Panc1 (cell line): ENCODE results near the gene ACIN1. TPM values are rescaled to one million over a fixed set of nuclear protein-coding genes. Genes with fewer than 3 reads are reported as not detected.

ENCODE experiments used
- ATAC-seq: fragments of 200-7000 bp; cut with Tn5 transposase; 2 replicates; pipeline ENCODE4 v1.9.1; 2020; ENCODE audit warnings: mild to moderate bottlenecking, moderate library complexity
- BruUV-seq: library from RNA; stranded (reverse); fragments of 400-500 nt; replicated peaks from 2 replicates; lab custom pipeline; 2021; lab: Mats Ljungman, UMichigan
- CTCF ChIA-PET: fragments of 300-600 bp; sonication (Branson Sonifier 250); formaldehyde crosslinking; loops from one replicate; lab custom pipeline; 2022; ENCODE audit warnings: antibody characterized with exemption; lab: Charles Lee
- POLR2A ChIA-PET: fragments of 300-600 bp; sonication (Branson Sonifier 250); formaldehyde crosslinking; loops from one replicate; lab custom pipeline; 2022; ENCODE audit warnings: antibody characterized with exemption; lab: Charles Lee
- DNase-seq: peaks from one replicate; pipeline ENCODE4 v3.0.0-alpha.2; 2010; ENCODE audit warnings: low read depth, low spot score
- H3K27ac ChIP-seq: 2 replicates; pipeline ENCODE4 v1.5.1; 2011; ENCODE audit warnings: mild to moderate bottlenecking, low read length, inconsistent platforms
- H3K27me3 ChIP-seq: fragments of 200-500 bp; sonication (Bioruptor generic); 2 replicates; pipeline ENCODE4 v1.6.0; 2014; ENCODE audit warnings: low read length, inconsistent platforms; ENCODE audit not compliant: control insufficient read depth, insufficient read depth
- H3K36me3 ChIP-seq: fragments of 200-500 bp; sonication (Bioruptor generic); 2 replicates; pipeline ENCODE4 v1.5.1; 2014; ENCODE audit warnings: inconsistent platforms, mild to moderate bottlenecking, low read length, moderate library complexity; ENCODE audit not compliant: control insufficient read depth, insufficient read depth
- H3K4me1 ChIP-seq: 2 replicates; pipeline ENCODE4 v1.5.1; 2011; ENCODE audit warnings: inconsistent platforms, mild to moderate bottlenecking, low read length, moderate library complexity; ENCODE audit not compliant: control insufficient read depth, insufficient read depth
- H3K4me3 ChIP-seq, 2 experiments: 2 replicates each; pipeline ENCODE4 v1.5.1; 2011 to 2012; ENCODE audit warnings: low read depth in 2 of 2, low read length in 2 of 2, mild to moderate bottlenecking in 2 of 2, inconsistent platforms in 1 of 2, moderate library complexity in 1 of 2
- H3K9me3 ChIP-seq: fragments of 200-500 bp; sonication (Bioruptor generic); 2 replicates; pipeline ENCODE4 v1.5.1; 2014; ENCODE audit warnings: low read depth, mild to moderate bottlenecking, inconsistent platforms, low read length, moderate library complexity; ENCODE audit not compliant: control insufficient read depth, insufficient read depth
- POLR2AphosphoS5 ChIP-seq: IDR thresholded peaks from 2 replicates; pipeline ENCODE4 v1.6.1; 2012; ENCODE audit warnings: mild to moderate bottlenecking, low read depth, low read length, moderate library complexity
- SIN3A ChIP-seq: IDR thresholded peaks from 2 replicates; pipeline ENCODE4 v1.6.1; 2012; ENCODE audit warnings: low read depth, mild to moderate bottlenecking, low read length, moderate library complexity, borderline replicate concordance; ENCODE audit not compliant: insufficient read depth
- TCF7L2 ChIP-seq: IDR thresholded peaks from 2 replicates; pipeline ENCODE4 v1.6.1; 2011; ENCODE audit warnings: mild to moderate bottlenecking, low read depth, low read length, inconsistent platforms
- in situ Hi-C: cut with HindIII; loops from 2 replicates; pipeline ENCODE4 v1.10.0; 2016; ENCODE audit warnings: low sequenced_read_pairs, low pct_unique_long_range_greater_than_20kb
- intact Hi-C: fragments of 100-400 bp; cut with micrococcal nuclease; formaldehyde crosslinking; loops from one replicate; pipeline ENCODE4 v1.10.0; 2022; ENCODE audit not compliant: unreplicated experiment
- total RNA-seq: library from RNA; stranded (reverse); gene quantifications from one replicate; pipeline ENCODE4 v1.2.1, GENCODE V29; 2021; ENCODE audit not compliant: unreplicated experiment
- TF ChIP-seq, protein P1 (sequence below), 2 experiments: IDR thresholded peaks; 2 replicates each; pipeline ENCODE4 v1.6.1; 2011 to 2012; ENCODE audit warnings: low read depth in 2 of 2, control low read depth in 1 of 2, low read length in 1 of 2, mild to moderate bottlenecking in 1 of 2, moderate library complexity in 1 of 2; ENCODE audit not compliant: insufficient read depth in 1 of 2
- TF ChIP-seq, protein P2 (sequence below): fragments of 450-650 bp; IDR thresholded peaks from 2 replicates; pipeline ENCODE4 v1.5.1; 2017; ENCODE audit warnings: mild to moderate bottlenecking

Gene ACIN1
- total RNA-seq, 1 experiment from 2014 or later: 162 TPM

GRCh38 chr14:23131482-23131881 lies 36.5 kb upstream of the ACIN1 start:
- no TSS peak for BruUV-seq
- TF ChIP-seq, protein P1, sequence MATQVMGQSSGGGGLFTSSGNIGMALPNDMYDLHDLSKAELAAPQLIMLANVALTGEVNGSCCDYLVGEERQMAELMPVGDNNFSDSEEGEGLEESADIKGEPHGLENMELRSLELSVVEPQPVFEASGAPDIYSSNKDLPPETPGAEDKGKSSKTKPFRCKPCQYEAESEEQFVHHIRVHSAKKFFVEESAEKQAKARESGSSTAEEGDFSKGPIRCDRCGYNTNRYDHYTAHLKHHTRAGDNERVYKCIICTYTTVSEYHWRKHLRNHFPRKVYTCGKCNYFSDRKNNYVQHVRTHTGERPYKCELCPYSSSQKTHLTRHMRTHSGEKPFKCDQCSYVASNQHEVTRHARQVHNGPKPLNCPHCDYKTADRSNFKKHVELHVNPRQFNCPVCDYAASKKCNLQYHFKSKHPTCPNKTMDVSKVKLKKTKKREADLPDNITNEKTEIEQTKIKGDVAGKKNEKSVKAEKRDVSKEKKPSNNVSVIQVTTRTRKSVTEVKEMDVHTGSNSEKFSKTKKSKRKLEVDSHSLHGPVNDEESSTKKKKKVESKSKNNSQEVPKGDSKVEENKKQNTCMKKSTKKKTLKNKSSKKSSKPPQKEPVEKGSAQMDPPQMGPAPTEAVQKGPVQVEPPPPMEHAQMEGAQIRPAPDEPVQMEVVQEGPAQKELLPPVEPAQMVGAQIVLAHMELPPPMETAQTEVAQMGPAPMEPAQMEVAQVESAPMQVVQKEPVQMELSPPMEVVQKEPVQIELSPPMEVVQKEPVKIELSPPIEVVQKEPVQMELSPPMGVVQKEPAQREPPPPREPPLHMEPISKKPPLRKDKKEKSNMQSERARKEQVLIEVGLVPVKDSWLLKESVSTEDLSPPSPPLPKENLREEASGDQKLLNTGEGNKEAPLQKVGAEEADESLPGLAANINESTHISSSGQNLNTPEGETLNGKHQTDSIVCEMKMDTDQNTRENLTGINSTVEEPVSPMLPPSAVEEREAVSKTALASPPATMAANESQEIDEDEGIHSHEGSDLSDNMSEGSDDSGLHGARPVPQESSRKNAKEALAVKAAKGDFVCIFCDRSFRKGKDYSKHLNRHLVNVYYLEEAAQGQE (IDR thresholded peaks at IDR 0.05; ENCODE audit: insufficient read depth in 1 of 2, low read depth in 2 of 2, low read length in 1 of 2): no peak
- TF ChIP-seq, protein P2, sequence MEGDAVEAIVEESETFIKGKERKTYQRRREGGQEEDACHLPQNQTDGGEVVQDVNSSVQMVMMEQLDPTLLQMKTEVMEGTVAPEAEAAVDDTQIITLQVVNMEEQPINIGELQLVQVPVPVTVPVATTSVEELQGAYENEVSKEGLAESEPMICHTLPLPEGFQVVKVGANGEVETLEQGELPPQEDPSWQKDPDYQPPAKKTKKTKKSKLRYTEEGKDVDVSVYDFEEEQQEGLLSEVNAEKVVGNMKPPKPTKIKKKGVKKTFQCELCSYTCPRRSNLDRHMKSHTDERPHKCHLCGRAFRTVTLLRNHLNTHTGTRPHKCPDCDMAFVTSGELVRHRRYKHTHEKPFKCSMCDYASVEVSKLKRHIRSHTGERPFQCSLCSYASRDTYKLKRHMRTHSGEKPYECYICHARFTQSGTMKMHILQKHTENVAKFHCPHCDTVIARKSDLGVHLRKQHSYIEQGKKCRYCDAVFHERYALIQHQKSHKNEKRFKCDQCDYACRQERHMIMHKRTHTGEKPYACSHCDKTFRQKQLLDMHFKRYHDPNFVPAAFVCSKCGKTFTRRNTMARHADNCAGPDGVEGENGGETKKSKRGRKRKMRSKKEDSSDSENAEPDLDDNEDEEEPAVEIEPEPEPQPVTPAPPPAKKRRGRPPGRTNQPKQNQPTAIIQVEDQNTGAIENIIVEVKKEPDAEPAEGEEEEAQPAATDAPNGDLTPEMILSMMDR: no peak
- TF ChIP-seq SIN3A: no peak
- TF ChIP-seq POLR2AphosphoS5: no peak
- TF ChIP-seq TCF7L2: no peak
- no peaks in the 10 kb centered on the region for H3K36me3 ChIP-seq

DNA sequence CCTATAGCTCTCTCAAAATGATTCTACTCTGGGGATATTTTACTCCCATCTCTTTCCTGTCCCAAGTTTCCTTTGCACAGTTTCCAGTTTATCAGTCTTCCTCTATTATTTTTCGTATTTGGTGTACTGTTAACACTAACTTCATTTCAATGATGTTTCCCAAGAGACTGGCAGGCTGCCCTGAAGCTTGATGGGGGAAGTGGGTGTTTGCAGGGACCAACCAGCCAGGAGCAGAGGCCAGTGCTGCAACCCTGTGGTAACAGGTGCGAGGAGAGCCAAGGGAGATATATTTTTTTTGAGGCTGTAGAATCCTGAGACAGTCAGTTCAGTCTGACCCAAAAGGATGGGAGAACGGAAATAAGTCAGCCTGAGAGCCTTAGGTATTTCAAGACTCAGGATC lies 35.9 kb upstream of the ACIN1 start:
- no peaks in the 10 kb centered on the region for H3K4me1 ChIP-seq
- TF ChIP-seq, protein P1 (IDR thresholded peaks at IDR 0.05; ENCODE audit: insufficient read depth in 1 of 2, low read depth in 2 of 2, low read length in 1 of 2): no peak
- TF ChIP-seq SIN3A: no peak
- no peak for DNase-seq
- no peaks in the 10 kb centered on the region for H3K9me3 ChIP-seq
- ChIA-PET POLR2A (no interaction called here), CTCF (interaction anchor here (0.7 kb wide), 1 partner anchor 44 kb away, joined by 3 read pairs; no protein-coding TSS in a partner anchor)
- no peaks in the 10 kb centered on the region for H3K36me3 ChIP-seq
- no TSS peak for BruUV-seq
- H3K27me3 ChIP-seq: no peaks in the 10 kb centered on the region; the same call in 1 of the 2 replicates
- ATAC-seq: no peak
- in situ Hi-C loops: no loop called here
- no peak overlapping the region for H3K4me3 ChIP-seq
- intact Hi-C loops: no loop called here
- no peak overlapping the region for H3K27ac ChIP-seq

More at GRCh38 chr14:23131482-23131881, 36.5 kb upstream of the ACIN1 start:
- ChIA-PET POLR2A (no interaction called here), CTCF (no interaction called here)
- no peak for DNase-seq
- no peak overlapping the region for H3K4me3 ChIP-seq
- no peaks in the 10 kb centered on the region for H3K9me3 ChIP-seq
- no peak for ATAC-seq
- no peaks in the 10 kb centered on the region for H3K4me1 ChIP-seq
- in situ Hi-C loops: no loop called here
- no peak overlapping the region for H3K27ac ChIP-seq
- intact Hi-C loops: no loop called here
- no peaks in the 10 kb centered on the region; the same call in 1 of the 2 replicates for H3K27me3 ChIP-seq
